Iris pigment epithelial cell (primary cell): ENCODE measurements around the gene METTL25B.

Experiments used
- DNase-seq: peaks from one replicate; pipeline ENCODE4 v3.0.0-alpha.2; 2011; ENCODE audit warnings: low read depth

Gene METTL25B

GRCh38 chr1:156726549-156727226, 1.6 kb upstream of the METTL25B start:
- DNase-seq, result peak; percentile 71

- no peak for DNase-seq
Observed at GRCh38 chr1:156727492-156727891, 777 bp upstream of the METTL25B start.

- DNase-seq, result peak; percentile 99
Observed at GRCh38 chr1:156728599-156729462, 562 bp downstream of the METTL25B start, which contains the start of gene ISG20L2. ISG20L2 (minus strand) TSS chr1:156728766; CDS start chr1:156727652, 1,114 bp downstream.

- DNase-seq, result no peak
Observed at GRCh38 chr1:156733989-156734584, 5.8 kb downstream of the METTL25B start.

- DNase-seq, result no peak
Observed at GRCh38 chr1:156738407-156738806, 10.1 kb downstream of the METTL25B start.

GRCh38 chr1:156738916-156739315, 10.6 kb downstream of the METTL25B start:
- DNase-seq, result no peak

- DNase-seq, result no peak
Observed at GRCh38 chr1:156740237-156740740, 12.0 kb downstream of the METTL25B start.

- DNase-seq, result peak; percentile 100
Observed at GRCh38 chr1:156740741-156741480, 12.6 kb downstream of the METTL25B start, which contains the start of gene MRPL24. MRPL24 (minus strand) TSS chr1:156741088; CDS start chr1:156738704, 2,384 bp downstream.

GRCh38 chr1:156741481-156741983, 13.3 kb downstream of the METTL25B start:
- DNase-seq, result no peak

GRCh38 chr1:156742017-156742416, 13.7 kb downstream of the METTL25B start:
- DNase-seq, result no peak

- DNase-seq, result no peak
Observed at GRCh38 chr1:156742801-156743200, 14.5 kb downstream of the METTL25B start.

- no peak for DNase-seq
Observed at GRCh38 chr1:156743367-156744302, 15.4 kb downstream of the METTL25B start.

GRCh38 chr1:156744344-156744743, 16.1 kb downstream of the METTL25B start:
- DNase-seq, result no peak

- DNase-seq, result no peak
Observed at GRCh38 chr1:156744786-156745419, 16.6 kb downstream of the METTL25B start.

- no peak for DNase-seq
Observed at GRCh38 chr1:156745881-156746280, 17.6 kb downstream of the METTL25B start.

- DNase-seq, result no peak
Observed at GRCh38 chr1:156746406-156746727, 18.1 kb downstream of the METTL25B start.

GRCh38 chr1:156746728-156747631, 18.7 kb downstream of the METTL25B start:
- peak; percentile 88 for DNase-seq

GRCh38 chr1:156747742-156748669, 19.7 kb downstream of the METTL25B start:
- peak; percentile 37 for DNase-seq
